Measurements from ENCODE around the gene NECTIN1. TPM values are rescaled to one million over a fixed set of nuclear protein-coding genes. Genes with fewer than 3 reads are reported as not detected.

Gene NECTIN1
- total and polyA plus RNA-seq, 2 of the 4 experiments (the other 2 are of a cell fraction) = 2.3 to 4.2 TPM

- peak; percentile 4; the same call in 1 of the 2 replicates for ATAC-seq (ENCODE audit: low read depth)
- Histone ChIP-seq H2AK9ac (replicated peaks; ENCODE audit: low read depth, low read length, poor library complexity) (no peak overlapping the region), H2AFZ (replicated peaks; ENCODE audit: low read length, poor library complexity) (peak overlapping the region; percentile 98), H3K9ac (ENCODE audit: low read depth, low read length) (peak overlapping the region; percentile 68), H3K36me3 (ENCODE audit: control insufficient read depth, insufficient read depth, low read length) (no peaks in the 10 kb centered on the region), H3K4ac (ENCODE audit: low read depth, low read length) (peak overlapping the region; percentile 5; the same call in 1 of the 2 replicates), H3K23ac (ENCODE audit: low read depth, low read length) (no peak overlapping the region), H3K27ac (ENCODE audit: insufficient read depth, low read length) (no peak overlapping the region), H2BK5ac (ENCODE audit: low read depth, low read length, poor library complexity, severe bottlenecking) (no peak overlapping the region), H3K14ac (replicated peaks; ENCODE audit: low read depth, low read length) (no peak overlapping the region), H4K8ac (ENCODE audit: low read depth in 2 of 2, low read length in 2 of 2) (peak overlapping the region; percentile 37 to 75; a peak in 2 of 4 replicates), H3K79me1 (ENCODE audit: low read depth in 1 of 2, low read length in 2 of 2) (no peaks in the 10 kb centered on the region), H3K56ac (ENCODE audit: extremely low read depth, insufficient read depth, low read length) (no peak overlapping the region), H3K27me3 (ENCODE audit: control insufficient read depth, insufficient read depth, low read length) (peaks cover 21% of the 10 kb centered on the region), H3K9me3 (ENCODE audit: control insufficient read depth, insufficient read depth, low read length) (no peaks in the 10 kb centered on the region), H2AK5ac (ENCODE audit: low read depth, low read length) (no peak overlapping the region), H4K20me1 (ENCODE audit: insufficient read depth, low read length) (no peaks in the 10 kb centered on the region), H4K91ac (ENCODE audit: insufficient read depth, low read depth, low read length) (peak overlapping the region; percentile 11; the same call in 1 of the 2 replicates), H3K4me2 (ENCODE audit: low read depth, low read length) (peak overlapping the region; percentile 76), H2BK20ac (ENCODE audit: low read depth, low read length) (no peak overlapping the region), H2BK120ac (ENCODE audit: low read depth, low read length) (no peak overlapping the region), H3K9me1 (ENCODE audit: insufficient read depth, low read length) (no peaks in the 10 kb centered on the region), H3K4me1 (ENCODE audit: control insufficient read depth, insufficient read depth, low read length) (peaks cover 4% of the 10 kb centered on the region; the same call in 1 of the 2 replicates), H3K18ac (ENCODE audit: low read depth, low read length) (no peak overlapping the region; the same call in 1 of the 2 replicates), H2BK15ac (ENCODE audit: low read depth, low read length) (no peak overlapping the region; the same call in 2 of the 3 replicates), H3K4me3 (ENCODE audit: insufficient read depth, low read depth, low read length) (peak overlapping the region; percentile 72), H4K5ac (ENCODE audit: low read depth, low read length) (peak overlapping the region; percentile 37)
- WGBS, 2 experiments (ENCODE audit: extremely low coverage in 2 of 2, insufficient read length in 1 of 2) = no CpG with 5 or more reads among the region's 21 CpGs
- CTCF ChIA-PET = interaction anchor here (0.7 to 1.7 kb wide), 13 partner anchors 8 to 379 kb away, joined by 3 to 16 read pairs (median 5); no protein-coding TSS in a partner anchor
- POLR2A ChIA-PET (ENCODE audit: unreplicated experiment) = no interaction called here
- TF ChIP-seq POLR2A (IDR thresholded peaks at IDR 0.05; ENCODE audit: low read depth, low read length) (no peak), MAFK (IDR thresholded peaks at IDR 0.05; ENCODE audit: low read depth, low read length) (no peak), NFE2L2 (IDR thresholded peaks at IDR 0.05; ENCODE audit: low read depth, low read length) (no peak), RAD21 (IDR thresholded peaks at IDR 0.05; ENCODE audit: low read length) (no peak), CEBPB (IDR thresholded peaks at IDR 0.05; ENCODE audit: low read depth, low read length) (no peak), MXI1 (IDR thresholded peaks at IDR 0.05; ENCODE audit: borderline replicate concordance, low read depth, low read length) (no peak), BHLHE40 (IDR thresholded peaks at IDR 0.05; ENCODE audit: low read depth, low read length) (no peak), SMC3 (IDR thresholded peaks at IDR 0.05; ENCODE audit: low read depth, low read length) (no peak), CHD1 (IDR thresholded peaks at IDR 0.05; ENCODE audit: low read depth, low read length) (no peak), FOS (IDR thresholded peaks at IDR 0.05; ENCODE audit: low read depth, low read length) (no peak)
- dilution Hi-C loops (cut with HindIII; ENCODE audit: low sequenced_read_pairs, unreplicated experiment) = no loop called here
- intact Hi-C loops (cut with micrococcal nuclease) = loop anchor here (1.0 to 10.0 kb wide), 6 partner anchors 59 to 482 kb away; partner anchors contain the start of gene OAF
- DNase-seq = peak; percentile 39
- no TSS peak for BruUV-seq (replicated peaks)
- in situ Hi-C loops (cut with MboI; ENCODE audit: low sequenced_read_pairs) = loop anchor here (5.0 to 10.0 kb wide), 2 partner anchors 248 to 325 kb away; no protein-coding TSS in a partner anchor
These were observed 1.1 kb upstream of the NECTIN1 start for GRCh38 chr11:119729951-119730613.

Measured in IMR-90 (cell line).